ENCODE measurements around the gene GARIN3.

The GARIN3 gene

GRCh38 chr5:157115502-157115901 lies 50.6 kb downstream of the GARIN3 start:
- no peak overlapping the region for H3K27ac ChIP-seq (ENCODE audit: low read length)
- peaks cover 1% of the 10 kb centered on the region for H3K9me3 ChIP-seq (ENCODE audit: insufficient read depth, low read length, severe bottlenecking)
- TF ChIP-seq EZH2 (IDR thresholded peaks at IDR 0.05; ENCODE audit: borderline replicate concordance, low read depth, low read length, severe bottlenecking) (no peak), CTCF (IDR thresholded peaks at IDR 0.05; ENCODE audit: borderline replicate concordance, extremely low read depth, low read length, poor library complexity, severe bottlenecking) (no peak)
- no peak for DNase-seq
- H3K27me3 ChIP-seq (ENCODE audit: insufficient read depth, low read length, poor library complexity), result no peaks in the 10 kb centered on the region
- H3K4me3 ChIP-seq (ENCODE audit: low read depth in 1 of 2, low read length in 2 of 2), result no peak overlapping the region
- ATAC-seq (ENCODE audit: insufficient read depth, low read depth), result no peak
- no peaks in the 10 kb centered on the region for H3K79me2 ChIP-seq (ENCODE audit: insufficient read depth, low read length)
- H3K9ac ChIP-seq (ENCODE audit: low read depth, low read length), result no peak overlapping the region
- no peaks in the 10 kb centered on the region for H3K36me3 ChIP-seq (ENCODE audit: insufficient read depth, low read length)
- H3K4me2 ChIP-seq (ENCODE audit: insufficient read depth, low read length), result no peak overlapping the region
- no peaks in the 10 kb centered on the region for H3K4me1 ChIP-seq (ENCODE audit: insufficient read depth, low read length)
- H2AFZ ChIP-seq (ENCODE audit: low read depth, low read length), result no peak overlapping the region
- no peaks in the 10 kb centered on the region for H4K20me1 ChIP-seq (ENCODE audit: insufficient read depth, low read length)

DNA sequence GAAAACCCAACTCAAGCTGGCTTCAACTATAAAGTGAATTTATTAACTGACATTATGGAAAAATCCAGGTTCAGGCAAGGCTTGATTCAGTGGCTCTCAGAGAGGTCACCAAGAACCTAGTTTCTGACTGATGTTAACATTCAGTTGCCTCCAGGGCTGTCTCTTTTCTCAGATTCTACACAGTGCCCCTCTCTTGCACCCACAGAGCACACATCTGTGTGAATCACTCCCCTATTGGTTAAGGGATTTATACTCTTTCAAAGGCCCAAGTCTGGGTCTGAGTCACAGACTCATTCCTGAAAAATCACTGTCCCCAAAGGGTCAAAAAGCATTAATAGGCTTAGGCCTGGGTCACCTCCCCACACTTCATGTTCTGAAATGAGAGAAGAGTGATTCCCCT lies 51.1 kb downstream of the GARIN3 start:
- H3K9ac ChIP-seq (ENCODE audit: low read depth, low read length), result no peak overlapping the region
- no peak overlapping the region for H3K4me2 ChIP-seq (ENCODE audit: insufficient read depth, low read length)
- H3K79me2 ChIP-seq (ENCODE audit: insufficient read depth, low read length), result no peaks in the 10 kb centered on the region
- H3K27me3 ChIP-seq (ENCODE audit: insufficient read depth, low read length, poor library complexity), result no peaks in the 10 kb centered on the region
- no peaks in the 10 kb centered on the region for H3K9me3 ChIP-seq (ENCODE audit: insufficient read depth, low read length, severe bottlenecking)
- no peak for DNase-seq
- H3K36me3 ChIP-seq (ENCODE audit: insufficient read depth, low read length), result no peaks in the 10 kb centered on the region
- no peaks in the 10 kb centered on the region for H4K20me1 ChIP-seq (ENCODE audit: insufficient read depth, low read length)
- ATAC-seq (ENCODE audit: insufficient read depth, low read depth), result no peak
- H3K4me3 ChIP-seq (ENCODE audit: low read depth in 1 of 2, low read length in 2 of 2), result no peak overlapping the region
- TF ChIP-seq CTCF (IDR thresholded peaks at IDR 0.05; ENCODE audit: borderline replicate concordance, extremely low read depth, low read length, poor library complexity, severe bottlenecking), result no peak
- no peak for TF ChIP-seq EZH2 (IDR thresholded peaks at IDR 0.05; ENCODE audit: borderline replicate concordance, low read depth, low read length, severe bottlenecking)
- no peak overlapping the region; the same call in 1 of the 2 replicates for H2AFZ ChIP-seq (ENCODE audit: low read depth, low read length)
- no peak overlapping the region for H3K27ac ChIP-seq (ENCODE audit: low read length)
- no peaks in the 10 kb centered on the region for H3K4me1 ChIP-seq (ENCODE audit: insufficient read depth, low read length)

DNA sequence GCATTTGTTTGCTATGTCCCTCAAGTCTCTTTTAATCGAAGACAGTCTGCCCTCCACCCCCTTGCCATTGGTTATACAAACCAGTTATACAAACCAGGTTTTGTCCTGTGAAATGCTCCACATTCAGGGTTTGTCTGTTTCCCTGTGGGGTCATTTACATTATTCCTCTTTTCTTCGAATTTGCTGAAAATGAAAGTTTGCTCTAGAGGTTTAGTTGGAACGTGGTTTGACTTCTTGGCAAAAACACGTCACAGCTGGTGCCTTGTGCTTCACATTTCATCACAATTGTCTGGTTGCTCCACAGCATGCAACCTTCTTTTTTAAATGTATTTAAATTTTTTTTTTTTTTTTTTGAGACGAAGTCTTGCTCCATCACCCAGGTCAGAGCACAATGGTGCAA lies 53.1 kb downstream of the GARIN3 start:
- H4K20me1 ChIP-seq (ENCODE audit: insufficient read depth, low read length), result no peaks in the 10 kb centered on the region
- no peak overlapping the region for H3K4me2 ChIP-seq (ENCODE audit: insufficient read depth, low read length)
- H3K27me3 ChIP-seq (ENCODE audit: insufficient read depth, low read length, poor library complexity), result no peaks in the 10 kb centered on the region
- H3K4me3 ChIP-seq (ENCODE audit: low read depth in 1 of 2, low read length in 2 of 2), result no peak overlapping the region
- H3K4me1 ChIP-seq (ENCODE audit: insufficient read depth, low read length), result no peaks in the 10 kb centered on the region
- no peaks in the 10 kb centered on the region for H3K36me3 ChIP-seq (ENCODE audit: insufficient read depth, low read length)
- H3K9ac ChIP-seq (ENCODE audit: low read depth, low read length), result no peak overlapping the region
- H2AFZ ChIP-seq (ENCODE audit: low read depth, low read length), result no peak overlapping the region
- H3K27ac ChIP-seq (ENCODE audit: low read length), result no peak overlapping the region
- no peaks in the 10 kb centered on the region for H3K9me3 ChIP-seq (ENCODE audit: insufficient read depth, low read length, severe bottlenecking)
- no peaks in the 10 kb centered on the region for H3K79me2 ChIP-seq (ENCODE audit: insufficient read depth, low read length)
- DNase-seq, result no peak
- ATAC-seq (ENCODE audit: insufficient read depth, low read depth), result no peak
- no peak for TF ChIP-seq CTCF (IDR thresholded peaks at IDR 0.05; ENCODE audit: borderline replicate concordance, extremely low read depth, low read length, poor library complexity, severe bottlenecking)
- TF ChIP-seq EZH2 (IDR thresholded peaks at IDR 0.05; ENCODE audit: borderline replicate concordance, low read depth, low read length, severe bottlenecking), result no peak
